Transverse colon (tissue), 4 donors: ENCODE data around the gene MS4A15. TPM values are rescaled to one million over a fixed set of nuclear protein-coding genes. Genes with fewer than 3 reads are reported as not detected.

ENCODE experiments used
- DNase-seq: peaks from one replicate; pipeline ENCODE4 v3.0.0-alpha.2; 2019
- H3K27ac ChIP-seq, 4 donors: fragments of 200-600 bp; sonication (generic); 2 replicates each; pipeline ENCODE4 v1.5.1; 2016 to 2018; ENCODE audit warnings: inconsistent platforms in 4 of 4
- H3K27me3 ChIP-seq: fragments of 200-600 bp; sonication (generic); 2 replicates; pipeline ENCODE4 v1.5.1; 2017; ENCODE audit warnings: inconsistent platforms
- H3K36me3 ChIP-seq, 4 donors: fragments of 200-600 bp; sonication (generic); 2 replicates each; pipeline ENCODE4 v1.5.1; 2017 to 2019; ENCODE audit warnings: inconsistent platforms in 4 of 4
- H3K4me1 ChIP-seq, 4 donors: fragments of 200-600 bp; sonication (generic); 2 replicates each; pipeline ENCODE4 v1.5.1; 2017 to 2020; ENCODE audit warnings: inconsistent platforms in 4 of 4
- H3K4me3 ChIP-seq, 4 donors: fragments of 200-600 bp; sonication (generic); 1 replicate in 1 of 4; 2 replicates in 3 of 4; pipeline versions ENCODE4 v1.5.1 to v1.6.1; 2017 to 2019; ENCODE audit warnings: inconsistent platforms in 4 of 4
- H3K9me3 ChIP-seq, 2 donors: fragments of 200-600 bp; sonication (generic); 2 replicates each; pipeline ENCODE4 v1.5.1; 2017 to 2019; ENCODE audit warnings: inconsistent platforms in 2 of 2
- EP300 ChIP-seq: sonication (generic); formaldehyde crosslinking; IDR thresholded peaks from one replicate; pipeline ENCODE4 v1.6.1; 2017; ENCODE audit warnings: antibody characterized with exemption, low read depth
- POLR2A ChIP-seq: fragments of 450-650 bp; IDR thresholded peaks from one replicate; pipeline ENCODE4 v1.6.1; 2016; ENCODE audit warnings: antibody characterized with exemption, mild to moderate bottlenecking, moderate library complexity
- POLR2AphosphoS5 ChIP-seq, 3 donors: sonication (generic); formaldehyde crosslinking; IDR thresholded peaks; one replicate each; pipeline ENCODE4 v1.6.1; 2016; ENCODE audit warnings: antibody characterized with exemption in 3 of 3
- WGBS, 2 donors: methylation state at CpG; one replicate each; pipeline ENCODE4 v1.1.5; 2018; ENCODE audit warnings: low coverage in 1 of 2; 5-methylcytosine and 5-hydroxymethylcytosine counted together
- in situ Hi-C, 4 donors: fragments of 200-750 bp; cut with MboI; loops; one replicate each; pipeline versions ENCODE4 v1.15.0 to v1.15.1; 2017; ENCODE audit warnings: low sequenced_read_pairs in 3 of 4, low pct_ligation_motif_present in 1 of 4, low pct_unique_long_range_greater_than_20kb in 1 of 4
- intact Hi-C: fragments of 100-400 bp; cut with DNase I; formaldehyde crosslinking; loops from one replicate; pipeline ENCODE4 v1.15.1; 2023; ENCODE audit warnings: low total_unique reads
- total RNA-seq, 4 donors: library from RNA; depleted of rRNA; stranded (reverse); fragments of >200 nt; gene quantifications; one replicate each; pipeline ENCODE4 v1.1.0, GENCODE V29; 2016
- TF ChIP-seq, protein P1 (sequence below), 5 experiments: fragments of 200-600 bp in 3 of 5; fragments of 450-650 bp in 2 of 5; sonication (generic) in 3 of 5; IDR thresholded peaks; 1 replicate in 2 of 5; 2 replicates in 3 of 5; pipeline ENCODE4 v1.5.1; 2016 to 2017; ENCODE audit warnings: antibody characterized with exemption in 5 of 5, inconsistent platforms in 3 of 5, mild to moderate bottlenecking in 2 of 5, moderate library complexity in 1 of 5

Gene MS4A15
- total RNA-seq, 4 donors from 2014 or later, result not detected

DNA sequence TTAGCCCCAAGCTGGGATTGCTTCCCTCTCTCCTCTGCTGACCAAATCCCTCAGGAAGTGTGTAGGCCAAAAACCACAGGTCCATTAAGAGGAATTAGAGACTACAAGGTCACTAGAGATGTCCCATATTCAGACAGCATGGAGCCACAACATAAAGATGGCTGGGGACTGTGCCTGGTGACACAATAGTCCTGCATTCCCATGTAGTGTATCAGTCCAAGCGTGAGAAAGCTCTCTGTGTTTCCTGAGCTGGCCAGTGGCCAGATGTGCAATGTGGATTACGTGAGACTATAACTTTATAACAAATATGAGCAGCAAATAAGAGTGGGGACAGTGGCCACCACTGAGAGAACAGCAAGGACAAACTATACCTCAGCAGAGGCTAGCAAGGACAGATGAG is 20.9 kb downstream of the MS4A15 start:
- intact Hi-C loops, result no loop called here
- TF ChIP-seq, protein P1, sequence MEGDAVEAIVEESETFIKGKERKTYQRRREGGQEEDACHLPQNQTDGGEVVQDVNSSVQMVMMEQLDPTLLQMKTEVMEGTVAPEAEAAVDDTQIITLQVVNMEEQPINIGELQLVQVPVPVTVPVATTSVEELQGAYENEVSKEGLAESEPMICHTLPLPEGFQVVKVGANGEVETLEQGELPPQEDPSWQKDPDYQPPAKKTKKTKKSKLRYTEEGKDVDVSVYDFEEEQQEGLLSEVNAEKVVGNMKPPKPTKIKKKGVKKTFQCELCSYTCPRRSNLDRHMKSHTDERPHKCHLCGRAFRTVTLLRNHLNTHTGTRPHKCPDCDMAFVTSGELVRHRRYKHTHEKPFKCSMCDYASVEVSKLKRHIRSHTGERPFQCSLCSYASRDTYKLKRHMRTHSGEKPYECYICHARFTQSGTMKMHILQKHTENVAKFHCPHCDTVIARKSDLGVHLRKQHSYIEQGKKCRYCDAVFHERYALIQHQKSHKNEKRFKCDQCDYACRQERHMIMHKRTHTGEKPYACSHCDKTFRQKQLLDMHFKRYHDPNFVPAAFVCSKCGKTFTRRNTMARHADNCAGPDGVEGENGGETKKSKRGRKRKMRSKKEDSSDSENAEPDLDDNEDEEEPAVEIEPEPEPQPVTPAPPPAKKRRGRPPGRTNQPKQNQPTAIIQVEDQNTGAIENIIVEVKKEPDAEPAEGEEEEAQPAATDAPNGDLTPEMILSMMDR (IDR thresholded peaks at IDR 0.05), result no peak
- TF ChIP-seq POLR2A (no peak), EP300 (no peak), POLR2AphosphoS5 (IDR thresholded peaks at IDR 0.05) (no peak)
- Histone ChIP-seq H3K9me3 (no peaks in the 10 kb centered on the region), H3K4me1 (peaks cover 0 to 7% (median 0%) of the 10 kb centered on the region in 4 donors), H3K27ac (no peak overlapping the region), H3K36me3 (no peaks in the 10 kb centered on the region), H3K27me3 (no peaks in the 10 kb centered on the region), H3K4me3 (no peak overlapping the region)
- in situ Hi-C loops, result no loop called here
- 0 to 28% methylated on average over 1 to 2 of the region's 2 CpGs for WGBS, 2 donors
- no peak for DNase-seq

DNA sequence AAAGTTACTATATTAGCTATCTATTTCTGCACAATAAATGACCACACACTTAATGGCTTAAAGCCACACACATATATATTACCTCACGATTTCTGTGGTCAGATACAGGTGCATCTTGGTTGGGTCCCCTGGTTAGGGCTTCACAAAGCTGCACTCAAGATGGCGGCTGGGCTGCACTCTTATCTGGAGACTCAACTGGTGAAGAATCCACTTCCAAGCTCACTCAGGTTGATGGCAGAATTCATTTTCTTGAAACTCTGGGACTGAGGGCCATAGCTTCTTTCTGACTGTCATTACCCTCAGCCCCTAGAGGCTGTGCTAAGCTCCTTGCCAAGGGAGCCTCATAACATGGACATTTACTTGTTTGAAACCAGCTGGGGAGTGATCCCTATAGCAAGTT is 23.4 kb downstream of the MS4A15 start:
- no peaks in the 10 kb centered on the region for H3K9me3 ChIP-seq
- H3K4me1 ChIP-seq, result peaks cover 0 to 12% (median 0%) of the 10 kb centered on the region in 4 donors
- no peak overlapping the region for H3K27ac ChIP-seq
- WGBS, 2 donors, result 82% methylated on average over 2 of the region's 2 CpGs; no CpG with 5 or more reads in 1 of the 2 donors
- TF ChIP-seq, protein P1 (IDR thresholded peaks at IDR 0.05), result no peak
- TF ChIP-seq POLR2AphosphoS5 (IDR thresholded peaks at IDR 0.05), result no peak
- no peak for TF ChIP-seq EP300
- TF ChIP-seq POLR2A, result no peak
- no peaks in the 10 kb centered on the region for H3K27me3 ChIP-seq
- no peak for DNase-seq
- intact Hi-C loops, result no loop called here
- in situ Hi-C loops, result no loop called here
- no peak overlapping the region for H3K4me3 ChIP-seq
- no peaks in the 10 kb centered on the region for H3K36me3 ChIP-seq

DNA sequence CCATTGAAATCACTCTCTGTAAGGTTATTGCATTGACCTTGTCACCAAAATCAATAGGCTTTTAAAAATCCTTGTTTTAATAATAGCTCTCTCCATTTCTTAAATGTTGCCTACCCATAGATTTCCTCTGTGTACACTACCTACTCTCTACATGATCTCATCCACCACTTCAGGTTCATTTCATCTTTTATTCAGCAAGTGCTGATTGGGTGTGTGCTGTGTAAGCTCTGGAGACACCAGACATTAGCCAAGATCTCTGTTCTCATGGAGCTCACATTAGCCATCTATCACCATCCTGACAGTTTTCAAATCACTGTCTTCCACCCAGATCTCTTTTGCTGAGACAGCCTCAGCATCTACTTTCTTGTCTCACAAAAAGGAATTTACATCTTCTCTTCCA is 24.1 kb downstream of the MS4A15 start:
- intact Hi-C loops (no loop called here), in situ Hi-C loops (no loop called here)
- Histone ChIP-seq H3K4me3 (no peak overlapping the region), H3K9me3 (no peaks in the 10 kb centered on the region), H3K27ac (no peak overlapping the region), H3K4me1 (peaks cover 0 to 14% (median 0%) of the 10 kb centered on the region in 4 donors), H3K27me3 (no peaks in the 10 kb centered on the region), H3K36me3 (no peaks in the 10 kb centered on the region)
- TF ChIP-seq, protein P1 (IDR thresholded peaks at IDR 0.05), result no peak
- no peak for DNase-seq

DNA sequence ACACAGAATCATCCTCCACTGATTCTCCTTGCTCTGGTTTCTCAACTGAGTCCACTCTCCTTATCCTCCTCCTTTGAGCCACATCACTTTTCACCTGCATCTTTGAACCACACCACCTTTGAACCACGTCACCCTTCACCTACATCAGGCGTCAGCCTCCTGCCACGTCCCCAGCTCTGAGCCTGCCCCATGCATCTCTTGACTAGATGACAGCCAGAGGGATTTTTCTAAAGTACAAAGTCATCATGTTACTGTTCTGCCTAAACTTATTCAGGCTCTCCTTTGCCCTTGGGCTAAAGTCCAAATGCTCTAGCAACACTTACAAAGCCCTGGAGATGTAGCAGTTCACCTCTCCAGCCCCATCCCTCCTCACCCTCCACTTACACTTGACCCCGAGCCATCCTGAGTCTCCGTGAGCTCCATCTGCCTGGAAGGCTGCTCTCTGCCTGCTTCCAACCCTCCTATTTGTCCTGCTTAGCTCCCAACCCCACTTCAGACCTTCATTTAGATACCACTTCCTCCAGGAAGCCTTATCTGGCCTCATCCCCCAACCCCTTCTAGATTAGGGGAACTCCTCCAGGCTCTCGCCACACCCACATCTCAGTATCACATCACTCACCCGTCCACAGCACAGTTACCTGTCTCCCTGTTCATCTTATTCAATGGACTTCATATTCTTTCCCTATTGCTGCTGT is 24.8 kb downstream of the MS4A15 start:
- no peak for DNase-seq

More for the DNA sequence above, 24.8 kb downstream of the MS4A15 start:
- Histone ChIP-seq H3K4me3 (no peak overlapping the region), H3K36me3 (no peaks in the 10 kb centered on the region), H3K9me3 (no peaks in the 10 kb centered on the region), H3K27ac (no peak overlapping the region), H3K27me3 (no peaks in the 10 kb centered on the region), H3K4me1 (peaks cover 0 to 17% (median 0%) of the 10 kb centered on the region in 4 donors)
- WGBS, 2 donors, result 56 to 71% methylated on average over 3 to 7 of the region's 7 CpGs
- no peak for TF ChIP-seq POLR2A
- TF ChIP-seq EP300, result no peak
- TF ChIP-seq, protein P1 (IDR thresholded peaks at IDR 0.05), result no peak
- no peak for TF ChIP-seq POLR2AphosphoS5 (IDR thresholded peaks at IDR 0.05)
- in situ Hi-C loops (no loop called here), intact Hi-C loops (no loop called here)
